HG03378 (cell line): ENCODE measurements around the gene GP5.

ENCODE experiments used
- ATAC-seq: cut with Tn5 transposase; IDR thresholded peaks from one replicate; pipeline ENCODE4 v1.9.1; 2021; ENCODE audit warnings: mild to moderate bottlenecking, moderate library complexity; ENCODE audit not compliant: unreplicated experiment

Gene GP5

GRCh38 chr3:194351080-194351672 lies 47.9 kb downstream of the GP5 start, which contains the start of gene CPN2:
TSS of gene CPN2 (minus strand) at chr3:194351328. CDS start at chr3:194342702, 8,626 bp downstream.
- ATAC-seq, result no peak

GRCh38 chr3:194350726-194351071 lies 48.4 kb downstream of the GP5 start:
- ATAC-seq, result no peak

- no peak for ATAC-seq
These were observed 50.7 kb downstream of the GP5 start for GRCh38 chr3:194348354-194348753.

GRCh38 chr3:194346621-194347020 lies 52.4 kb downstream of the GP5 start:
- no peak for ATAC-seq

GRCh38 chr3:194346035-194346434 lies 53.0 kb downstream of the GP5 start:
- ATAC-seq, result no peak
